Stimulated activated CD8-positive, alpha-beta memory T cell treated with anti-CD3 and anti-CD28 coated beads, Interleukin-12 subunit alpha, Interleukin-12 subunit beta, amount 100 ng/mL, for 24 hours (primary cell): ENCODE results near the gene TEX36.
"Not testable (repeated sequence)": the region's sequence is repeated elsewhere in the genome, so short reads cannot be mapped to it uniquely, and the experiment has no call there.

Experiments
- DNase-seq: peaks from one replicate; pipeline ENCODE4 v3.0.0-alpha.2; 2020; ENCODE audit errors: extremely low read depth

Gene TEX36, protein sequence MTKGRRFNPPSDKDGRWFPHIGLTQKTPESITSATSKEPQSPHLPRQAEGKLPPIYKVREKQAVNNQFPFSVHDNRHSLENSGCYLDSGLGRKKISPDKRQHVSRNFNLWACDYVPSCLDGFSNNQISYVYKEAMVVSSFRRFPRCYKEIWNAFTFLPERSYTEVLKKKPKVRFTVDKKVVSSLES

DNA sequence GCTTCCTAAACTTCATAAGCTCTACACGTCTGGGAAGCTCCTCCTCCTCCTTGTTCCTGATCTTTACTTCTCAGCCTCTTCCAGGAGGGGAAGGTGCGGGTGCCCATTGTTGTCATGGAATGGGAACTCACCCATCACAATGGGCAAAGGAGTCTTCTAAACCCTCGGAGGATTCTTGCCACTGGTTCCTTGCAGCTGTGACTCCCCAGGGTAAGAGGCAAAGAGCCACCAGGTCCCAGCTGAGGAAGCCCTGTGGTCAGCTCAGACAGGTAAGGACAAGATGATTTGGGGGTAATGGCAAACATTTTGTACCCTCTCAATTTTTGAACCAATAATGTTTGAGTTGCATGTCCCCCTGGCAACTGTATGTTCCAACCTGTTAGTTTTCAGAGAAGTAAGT, at the start of gene TEX36:
Gene TEX36 (minus strand): TSS at position 101 of the 400 bp plus-strand sequence. CDS start 174 bp downstream, outside the sequence.
- DNase-seq = no peak

DNA sequence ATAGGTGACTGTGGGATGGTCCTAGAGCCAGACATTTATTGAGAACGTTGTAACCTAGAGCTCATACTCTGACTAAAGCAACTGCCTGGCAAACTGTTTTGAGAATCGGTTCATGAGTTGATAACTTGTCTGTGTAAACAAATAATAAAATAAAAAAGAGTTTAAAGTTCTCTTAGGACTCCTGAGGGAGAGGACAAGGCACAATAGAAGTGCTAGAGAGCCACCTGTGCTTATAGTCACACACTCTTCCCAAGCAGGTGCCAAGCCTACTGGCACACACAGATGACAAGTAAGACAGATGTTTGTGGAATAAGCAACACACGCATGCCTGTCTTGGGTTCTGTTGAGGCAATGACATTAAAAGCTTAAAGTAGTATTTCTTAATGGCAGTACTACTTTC, 44.5 kb upstream of the TEX36 start:
- no peak for DNase-seq

DNA sequence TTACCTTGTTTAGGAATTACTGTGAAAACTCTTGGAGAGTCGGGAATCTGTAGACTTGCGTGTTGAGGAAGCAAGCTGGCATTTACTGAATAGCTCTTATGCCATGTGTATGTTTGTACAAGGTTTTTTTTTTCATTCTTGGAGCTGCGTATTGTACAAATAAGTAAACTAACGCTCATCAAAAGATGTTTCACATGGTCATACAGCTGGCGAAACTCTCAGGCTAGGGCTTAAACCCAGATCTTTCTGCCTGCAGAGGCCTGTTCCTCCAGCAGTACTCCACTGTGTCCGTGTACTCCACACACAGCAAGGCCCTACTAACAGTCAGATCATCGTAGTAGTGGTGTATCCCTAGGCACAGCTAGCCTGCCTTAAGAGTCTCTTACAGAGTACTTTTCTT, 44.0 kb upstream of the TEX36 start:
- no peak for DNase-seq

DNA sequence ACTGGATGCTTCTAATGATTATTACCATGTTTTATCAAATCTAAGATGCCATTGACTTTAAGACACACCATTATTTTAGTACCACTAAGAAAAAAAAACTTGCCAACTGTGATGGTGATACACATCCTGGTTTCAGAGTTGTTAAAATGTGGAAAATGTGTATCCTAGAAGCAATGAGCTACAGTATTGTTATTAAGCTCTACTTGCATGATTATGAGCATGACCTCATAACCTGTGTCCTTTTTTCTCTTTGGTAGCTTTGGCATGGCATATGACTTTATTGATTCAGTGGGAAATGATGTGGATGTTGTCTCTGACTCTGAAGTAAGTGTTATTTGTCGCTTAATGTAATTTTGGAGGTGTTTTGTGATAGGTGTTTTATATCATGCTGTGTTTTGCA, 39.8 kb upstream of the TEX36 start:
- DNase-seq = no peak

DNA sequence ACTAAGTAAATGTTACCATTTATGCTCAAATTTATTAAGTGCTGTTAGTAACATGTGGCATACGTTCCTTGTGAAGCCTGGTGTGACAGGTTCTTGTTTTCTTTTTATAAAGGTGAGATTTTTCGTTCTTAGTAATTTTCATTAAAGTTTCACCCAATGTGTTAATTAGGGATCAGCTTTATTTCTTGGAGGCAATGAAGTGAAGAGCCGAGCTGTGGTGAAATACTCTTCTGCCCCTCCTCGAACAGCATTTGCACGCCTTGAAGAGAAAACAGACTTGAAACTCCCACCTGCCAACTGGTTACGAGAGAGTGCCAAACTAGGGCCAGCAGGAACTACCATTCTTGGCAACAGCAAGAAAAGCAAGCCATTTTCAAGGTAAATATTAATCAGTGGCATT, 38.1 kb upstream of the TEX36 start:
- DNase-seq = no peak

DNA sequence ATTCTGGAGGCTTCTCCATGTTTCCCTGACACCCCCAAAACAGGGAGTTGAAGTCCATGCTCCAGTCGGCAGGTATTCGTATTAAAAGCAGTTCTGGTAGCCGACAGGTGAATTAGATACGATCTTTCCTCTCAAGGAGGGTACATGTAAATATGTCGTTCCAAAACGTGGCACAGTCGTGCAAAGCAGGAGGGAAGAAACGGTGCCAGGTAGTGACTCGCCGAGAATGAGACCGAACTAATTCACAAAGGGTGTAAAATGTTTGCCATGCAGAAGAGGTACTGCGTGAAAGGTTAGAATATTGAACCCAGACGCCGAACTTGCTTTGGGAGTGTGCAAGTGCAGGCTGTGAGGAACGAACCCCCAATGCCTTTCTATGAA, 37.0 kb upstream of the TEX36 start:
- DNase-seq = no peak

DNA sequence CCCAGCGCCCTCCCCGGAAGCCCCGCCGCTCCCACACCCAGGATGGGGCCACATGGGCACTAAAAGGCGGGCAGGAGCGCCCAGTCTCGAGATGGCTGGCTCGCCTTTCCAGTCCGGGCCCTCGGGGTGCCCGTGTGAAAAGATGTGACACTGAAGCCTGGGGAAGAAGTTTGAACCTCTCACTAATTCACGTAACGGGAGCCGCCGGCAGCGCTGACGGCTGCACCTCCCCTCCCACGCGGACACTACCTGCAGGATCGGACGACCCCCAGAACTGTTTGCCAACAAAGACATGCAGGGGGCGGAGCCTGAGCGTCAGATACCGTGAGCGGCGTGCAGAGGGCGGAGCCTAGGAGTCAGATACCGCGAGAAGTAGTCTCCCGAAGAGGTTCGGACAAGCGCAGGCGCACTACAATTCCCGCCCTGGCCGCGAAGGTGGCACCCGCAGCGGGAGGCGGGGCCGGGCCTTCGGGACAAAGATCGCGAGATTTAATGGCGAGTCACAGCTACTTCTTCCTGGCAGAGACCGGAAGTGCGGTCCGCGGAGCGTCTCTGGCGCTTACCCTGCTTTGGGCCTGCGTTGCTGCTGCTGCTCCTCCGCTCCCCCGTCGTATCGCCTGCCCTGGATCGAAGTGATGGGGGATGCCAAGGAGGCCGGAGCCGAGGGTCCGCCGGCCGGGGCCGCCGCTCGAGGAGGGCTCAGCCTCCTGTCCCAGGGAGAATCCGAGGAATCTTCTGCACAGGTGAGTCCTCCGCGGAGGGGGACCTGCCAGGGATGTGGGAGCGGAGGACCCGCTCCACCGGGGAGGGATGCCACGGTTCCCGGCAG, 36.4 kb upstream of the TEX36 start, which contains the start of gene EDRF1:
Gene EDRF1 (plus strand): TSS at position 537 of the 829 bp plus-strand sequence. CDS start 99 bp downstream, at position 636.
- DNase-seq = peak; percentile 98

DNA sequence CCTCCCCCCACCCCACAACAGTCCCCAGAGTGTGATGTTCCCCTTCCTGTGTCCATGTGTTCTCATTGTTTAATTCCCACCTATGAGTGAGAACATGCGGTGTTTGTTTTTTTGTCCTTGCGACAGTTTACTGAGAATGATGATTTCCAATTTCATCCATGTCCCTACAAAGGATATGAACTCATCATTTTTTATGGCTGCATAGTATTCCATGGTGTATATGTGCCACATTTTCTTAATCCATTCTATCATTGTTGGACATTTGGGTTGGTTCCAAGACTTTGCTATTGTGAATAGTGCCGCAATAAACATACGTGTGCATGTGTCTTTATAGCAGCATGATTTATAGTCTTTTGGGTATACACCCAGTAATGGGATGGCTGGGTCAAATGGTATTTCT, 31.8 kb upstream of the TEX36 start:
- DNase-seq = not testable (repeated sequence)

DNA sequence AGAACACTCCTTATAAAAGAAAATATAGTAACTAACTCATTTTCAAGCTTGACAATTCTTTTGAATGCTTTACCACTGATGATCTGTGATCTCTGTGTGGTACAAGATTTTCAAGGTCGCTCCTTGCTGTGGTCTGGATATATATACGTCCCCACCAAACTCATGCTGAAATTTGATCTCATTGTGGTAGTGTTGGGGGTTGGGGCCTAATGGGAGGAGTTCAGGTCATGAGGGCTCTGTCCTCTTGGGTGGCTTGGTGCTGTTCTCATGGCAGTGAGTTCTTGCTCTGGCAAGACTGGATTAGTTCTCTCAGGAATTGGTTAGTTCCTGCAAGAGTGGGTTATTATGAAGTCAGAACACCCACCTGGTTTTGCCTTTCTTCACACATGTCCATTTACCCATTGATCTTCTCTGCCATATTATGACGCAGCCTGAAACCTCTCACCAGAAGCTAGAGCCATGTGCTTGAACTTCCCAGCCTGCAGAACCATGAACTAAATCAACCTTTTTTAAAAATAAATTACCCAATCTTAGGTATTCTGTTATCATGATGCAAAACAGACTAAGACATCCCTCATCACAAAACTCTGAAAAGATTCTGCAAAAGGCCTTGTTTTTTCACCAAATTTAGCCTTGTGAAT, 28.3 kb upstream of the TEX36 start:
- no peak for DNase-seq

DNA sequence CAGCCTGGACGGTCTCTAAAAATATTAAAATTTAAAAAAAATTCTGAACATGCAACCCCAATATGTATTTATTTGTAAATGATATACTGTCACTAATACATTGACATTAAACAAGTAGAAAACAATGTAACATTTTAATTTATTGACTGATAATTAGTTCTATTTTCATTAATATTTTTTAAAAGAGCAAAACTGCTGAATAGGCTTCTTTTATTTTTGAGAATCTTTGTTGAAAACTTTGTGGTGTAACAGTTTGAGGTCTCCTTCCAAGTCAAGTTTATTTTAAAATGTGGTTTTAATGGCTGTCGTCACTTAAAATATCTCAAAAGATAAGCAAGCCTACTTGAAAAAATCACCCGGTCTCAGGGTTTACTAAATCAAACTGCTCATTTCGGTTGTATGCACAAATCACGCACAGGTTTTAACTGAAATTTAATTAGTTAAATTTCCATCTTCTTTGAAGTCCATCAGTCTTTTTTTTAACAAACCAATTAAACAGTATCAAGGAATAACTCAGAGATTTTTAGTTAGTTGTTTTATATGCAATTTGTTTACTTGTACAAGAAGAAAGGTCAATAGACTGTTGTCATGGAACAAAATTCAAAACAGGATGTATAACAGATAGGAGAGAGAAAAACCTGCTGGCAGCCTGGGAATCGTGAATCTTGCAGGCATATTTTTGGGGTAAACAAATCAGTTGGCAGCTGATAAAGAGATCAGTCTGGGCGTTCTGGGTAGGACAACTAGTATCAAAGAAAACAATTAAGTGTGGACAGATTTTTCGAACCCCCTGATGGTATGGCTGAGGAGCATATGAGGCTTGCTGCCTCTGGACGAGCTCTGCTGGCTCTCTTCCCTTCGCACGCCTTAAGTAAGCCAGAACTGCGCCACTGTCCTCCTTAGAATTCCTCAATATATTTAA, 26.9 kb upstream of the TEX36 start:
- DNase-seq = no peak

DNA sequence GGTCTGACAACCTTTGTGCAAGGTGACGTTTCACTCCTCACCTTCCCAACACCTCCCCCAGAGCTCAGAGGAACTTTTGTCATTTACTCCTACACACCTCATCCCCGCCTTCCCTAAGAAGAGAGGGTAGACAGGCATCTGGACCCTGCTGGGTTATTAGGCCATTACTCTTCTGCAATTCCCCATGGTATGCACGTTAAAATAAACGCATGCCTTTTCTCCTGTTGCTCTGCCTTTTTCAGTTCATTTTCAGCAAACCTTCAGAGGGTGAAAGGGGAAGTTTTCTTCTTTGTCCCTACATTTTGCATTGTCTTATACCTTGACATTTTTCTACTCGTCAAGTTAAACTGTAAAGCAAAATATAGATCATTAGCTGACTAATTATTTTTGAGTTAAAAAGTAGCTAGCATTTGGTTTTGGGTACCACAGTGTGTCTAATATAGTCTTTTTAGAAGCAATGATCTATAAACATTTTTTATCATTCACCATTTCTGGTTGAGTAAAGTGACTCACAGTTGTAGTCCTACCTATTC, 26.1 kb upstream of the TEX36 start:
- no peak for DNase-seq

DNA sequence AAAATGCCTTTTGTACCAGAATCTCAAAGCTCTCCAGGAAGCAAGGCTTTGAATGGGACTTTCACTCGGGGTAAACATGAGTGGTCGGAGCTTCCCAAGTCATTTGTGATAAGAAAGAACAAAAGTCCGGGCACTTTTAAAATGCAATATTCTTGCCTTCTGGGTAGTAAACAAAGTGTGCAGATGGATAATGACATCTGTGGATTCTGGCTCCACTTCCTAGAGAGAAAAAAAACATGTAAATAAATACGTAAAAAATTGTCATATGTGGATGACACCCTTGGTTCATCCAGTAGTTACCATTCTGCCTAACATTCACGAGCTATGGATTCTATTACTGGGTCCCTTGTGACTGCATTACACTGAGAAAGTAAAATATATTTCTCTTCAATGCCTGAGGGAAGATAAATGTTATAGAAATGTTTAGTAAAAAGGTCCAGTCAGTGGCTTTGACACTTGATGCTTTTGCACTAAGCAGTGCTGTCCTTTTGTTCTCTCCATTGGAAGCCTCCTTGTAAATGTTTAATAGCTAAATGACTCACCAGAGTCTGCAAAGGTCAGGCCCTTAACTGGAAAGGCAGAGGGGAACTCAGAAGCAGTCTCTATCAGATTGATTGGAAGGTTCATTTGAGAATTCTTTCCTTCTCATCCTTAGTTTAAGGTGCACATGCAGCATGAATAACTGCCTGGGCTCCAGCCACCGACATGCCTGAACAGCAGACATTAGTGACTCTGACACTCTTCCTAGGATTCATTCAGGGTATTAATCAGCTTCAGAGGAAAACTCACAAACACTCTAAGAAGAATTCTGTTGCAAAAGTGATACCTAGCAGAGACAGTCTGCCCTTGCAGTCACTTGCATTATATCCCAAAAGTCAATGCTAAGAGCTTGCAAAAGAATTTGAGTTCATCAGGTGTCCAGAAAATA, 24.8 kb upstream of the TEX36 start:
- DNase-seq = no peak

DNA sequence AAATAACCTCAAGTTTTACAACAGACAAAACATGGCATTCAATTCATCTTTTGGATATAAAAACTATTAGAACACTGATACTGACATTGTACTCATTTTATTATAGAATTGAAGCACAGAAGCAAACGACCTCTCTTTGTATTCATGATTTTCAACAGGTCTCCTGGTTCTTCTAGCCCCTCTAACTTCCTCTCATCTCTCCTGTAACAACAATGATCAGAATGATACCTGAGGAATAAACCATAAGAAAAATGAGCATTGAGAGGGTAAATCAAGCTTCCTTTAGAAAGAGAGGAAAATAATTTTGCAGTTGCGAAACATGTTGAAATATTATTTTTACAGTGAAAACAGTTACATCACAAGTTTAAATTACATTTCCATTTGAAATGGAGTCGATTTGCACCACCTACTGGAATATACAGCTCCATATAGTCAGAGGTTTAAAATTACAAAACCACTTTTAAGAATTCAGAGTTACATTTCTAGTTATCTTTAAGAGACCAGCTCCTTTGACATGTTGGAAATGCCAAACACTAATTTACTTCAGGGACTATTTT, 17.5 kb upstream of the TEX36 start:
- DNase-seq = no peak

DNA sequence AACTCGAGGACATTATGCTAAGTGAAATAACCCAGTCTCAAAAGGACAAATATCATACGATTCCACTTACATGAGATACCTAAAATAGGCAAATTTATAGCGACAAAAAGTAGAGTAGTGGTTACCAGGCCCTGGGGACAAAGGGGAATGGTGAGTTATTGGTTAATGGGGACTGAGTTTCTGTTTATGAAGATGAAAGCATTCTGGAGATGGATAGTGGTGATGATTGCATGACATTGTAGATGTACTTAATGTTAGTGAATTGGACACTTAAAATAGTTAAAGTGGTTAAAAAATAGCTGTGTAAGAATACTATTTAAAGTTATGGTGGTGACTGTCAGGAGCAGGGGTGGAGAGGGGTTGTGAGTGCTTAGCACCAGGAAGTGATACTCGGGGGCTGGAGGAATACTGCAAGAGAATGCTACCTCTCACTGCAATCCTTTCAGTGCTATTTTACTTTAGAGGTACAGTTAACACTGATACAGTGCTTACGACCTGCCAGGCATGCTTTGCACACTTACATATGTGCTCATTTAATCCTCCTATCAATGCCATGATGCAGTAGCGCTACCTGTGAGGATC, 16.7 kb upstream of the TEX36 start:
- no peak for DNase-seq

DNA sequence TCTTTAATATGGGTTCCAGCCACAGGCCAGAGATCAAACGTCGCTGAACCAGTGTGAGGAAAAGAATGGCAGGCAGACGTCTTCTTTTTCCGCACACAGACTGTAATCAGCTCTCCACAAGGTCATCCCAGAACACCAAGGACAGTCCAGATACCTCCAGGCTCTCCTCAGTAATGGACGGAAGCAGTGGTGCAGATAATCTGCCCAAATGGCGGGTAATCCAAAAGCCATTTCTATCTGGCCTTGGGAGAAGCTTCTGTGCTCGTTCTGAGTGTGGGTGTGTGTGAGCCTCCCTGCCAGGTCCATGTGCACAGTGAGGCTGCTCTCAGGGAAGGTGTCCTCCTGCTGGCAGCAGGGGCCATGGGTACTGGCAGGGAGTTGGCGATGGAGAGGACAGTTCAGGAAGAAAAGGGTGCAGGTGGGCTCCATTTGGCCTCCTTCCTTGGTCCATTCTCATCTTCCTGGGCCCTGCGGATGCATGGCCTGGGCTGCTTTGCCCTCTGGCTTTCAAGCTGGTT, 15.6 kb upstream of the TEX36 start:
- DNase-seq = no peak

DNA sequence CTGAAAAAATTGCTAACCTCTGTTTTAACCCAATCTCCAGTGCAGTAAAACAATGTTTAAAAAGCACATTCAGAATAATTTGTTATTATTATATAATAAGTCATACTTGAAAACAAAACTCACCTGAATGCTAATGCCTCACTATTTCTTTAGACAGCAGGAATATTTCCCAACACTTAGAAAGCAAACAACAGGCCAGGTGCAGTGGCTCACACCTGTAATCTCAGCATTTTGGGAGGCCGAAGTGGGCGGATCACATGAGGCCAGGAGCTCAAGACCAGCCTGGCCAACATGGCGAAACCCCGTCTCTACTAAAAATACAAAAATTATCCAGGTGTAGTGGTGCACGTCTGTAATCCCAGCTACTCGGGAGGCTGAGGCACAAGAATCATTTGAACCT, 13.9 kb upstream of the TEX36 start:
- DNase-seq = not testable (repeated sequence)

DNA sequence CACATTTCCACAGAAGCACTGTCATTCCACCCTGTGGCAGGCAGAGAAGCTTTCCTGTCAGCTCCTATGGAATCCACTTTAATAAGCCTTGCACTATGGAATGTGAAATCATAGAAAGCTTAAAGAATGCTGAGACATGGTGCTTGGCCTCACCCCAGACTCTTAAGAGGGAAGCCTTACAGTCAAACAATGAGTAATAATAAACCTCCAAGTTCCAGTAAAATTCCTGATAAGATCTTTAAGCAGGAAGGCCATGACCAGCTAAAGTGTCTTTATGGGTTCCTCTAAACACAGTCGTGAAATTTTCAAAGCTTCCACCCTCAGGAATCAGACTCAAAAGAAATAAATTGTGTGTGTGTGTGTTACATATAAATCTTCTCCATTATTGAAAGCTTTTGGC, 11.9 kb upstream of the TEX36 start:
- no peak for DNase-seq

DNA sequence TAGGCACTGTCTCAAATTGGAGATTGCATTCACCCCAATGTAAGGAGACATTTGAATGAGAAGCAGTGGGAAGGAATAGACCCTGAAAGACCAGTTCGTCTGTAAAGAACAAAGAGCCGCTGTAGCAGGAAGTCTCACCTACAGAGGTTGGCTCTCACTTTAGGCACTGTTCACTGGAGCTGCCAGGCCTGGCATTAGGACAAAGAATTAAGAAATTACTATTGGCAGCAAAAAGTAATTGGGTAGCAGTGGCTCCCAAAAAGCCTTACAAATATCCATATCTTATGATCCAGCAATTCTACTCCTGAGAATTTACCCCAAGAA, 10.5 kb upstream of the TEX36 start:
- no peak for DNase-seq

DNA sequence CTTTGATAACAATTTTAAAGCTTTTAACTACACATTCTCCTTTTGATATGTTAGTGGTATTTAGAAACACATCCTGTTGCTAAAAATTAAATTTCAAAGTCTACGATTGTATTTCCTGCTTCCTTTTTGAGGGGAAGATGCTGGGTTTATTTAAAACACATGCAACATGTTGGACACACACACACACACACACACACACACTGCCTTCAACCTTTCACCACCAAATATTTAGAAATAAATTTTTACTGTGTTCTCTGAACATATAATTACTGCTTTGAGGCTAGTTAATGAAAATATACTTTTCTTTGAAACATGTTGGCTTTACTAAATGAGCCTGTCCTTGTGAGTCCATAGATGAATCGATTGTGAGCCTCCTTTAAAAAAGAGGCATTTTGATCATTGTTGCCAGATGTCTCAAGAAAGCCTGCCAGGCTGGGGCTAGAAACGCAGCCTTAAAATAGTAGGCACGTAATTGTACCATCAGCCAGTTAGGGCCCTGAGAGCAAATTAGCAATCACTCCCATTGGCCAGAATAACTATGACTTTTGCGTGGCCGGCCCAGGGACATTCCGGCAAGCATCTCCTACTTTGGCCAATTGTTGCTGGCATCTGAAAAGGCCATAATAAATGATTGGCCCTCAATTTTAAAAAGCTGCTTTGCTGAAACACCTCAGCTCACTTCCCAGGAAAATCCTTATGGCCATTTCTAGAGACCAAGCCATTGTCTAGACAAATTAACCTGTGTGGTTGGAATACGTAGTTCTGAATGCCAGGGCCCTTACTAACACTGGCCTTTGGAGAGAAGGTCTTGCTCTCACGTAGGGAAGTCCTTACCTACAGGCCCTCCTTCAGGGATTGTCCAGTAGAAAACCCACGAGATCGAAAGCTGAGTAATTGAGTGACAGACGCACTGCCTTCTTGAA, 9.9 kb upstream of the TEX36 start:
- DNase-seq = no peak
